A549 (cell line): Measurements from ENCODE around the gene SEMA3A.

Experiments
- HDAC2 ChIP-seq: fragments of 200-600 bp; sonication (generic); IDR thresholded peaks from 2 replicates; pipeline ENCODE4 v1.6.1; 2016
- HOXA7 ChIP-seq: fragments of 250-450 bp; sonication (Bioruptor Pico); IDR thresholded peaks from 2 replicates; pipeline ENCODE4 v1.5.0; 2020; ENCODE audit warnings: mild to moderate bottlenecking, moderate library complexity
- MAFK ChIP-seq: fragments of 450-650 bp; IDR thresholded peaks from 2 replicates; pipeline ENCODE4 v1.6.1; 2014; ENCODE audit not compliant: partially characterized antibody
- MAX ChIP-seq: IDR thresholded peaks from 2 replicates; pipeline ENCODE4 v1.6.1; 2012
- RFX5 ChIP-seq: fragments of 450-650 bp; IDR thresholded peaks from 2 replicates; pipeline ENCODE4 v1.7.1; 2014; ENCODE audit warnings: antibody characterized with exemption, mild to moderate bottlenecking, moderate library complexity
- USF2 ChIP-seq: fragments of 450-650 bp; IDR thresholded peaks from 2 replicates; pipeline ENCODE4 v1.6.1; 2014; ENCODE audit warnings: antibody characterized with exemption
- TF ChIP-seq, protein P1 (sequence below): fragments of >200 bp; sonication (Bioruptor Twin); formaldehyde crosslinking; IDR thresholded peaks from 3 replicates; pipeline ENCODE4 v1.5.1; 2016

- no peak for TF ChIP-seq HDAC2
- TF ChIP-seq MAFK, result no peak
- no peak for TF ChIP-seq USF2
- no peak for TF ChIP-seq HOXA7 (CRISPR knock-in tag)
- TF ChIP-seq MAX, result no peak
- TF ChIP-seq RFX5, result no peak
- TF ChIP-seq, protein P1, sequence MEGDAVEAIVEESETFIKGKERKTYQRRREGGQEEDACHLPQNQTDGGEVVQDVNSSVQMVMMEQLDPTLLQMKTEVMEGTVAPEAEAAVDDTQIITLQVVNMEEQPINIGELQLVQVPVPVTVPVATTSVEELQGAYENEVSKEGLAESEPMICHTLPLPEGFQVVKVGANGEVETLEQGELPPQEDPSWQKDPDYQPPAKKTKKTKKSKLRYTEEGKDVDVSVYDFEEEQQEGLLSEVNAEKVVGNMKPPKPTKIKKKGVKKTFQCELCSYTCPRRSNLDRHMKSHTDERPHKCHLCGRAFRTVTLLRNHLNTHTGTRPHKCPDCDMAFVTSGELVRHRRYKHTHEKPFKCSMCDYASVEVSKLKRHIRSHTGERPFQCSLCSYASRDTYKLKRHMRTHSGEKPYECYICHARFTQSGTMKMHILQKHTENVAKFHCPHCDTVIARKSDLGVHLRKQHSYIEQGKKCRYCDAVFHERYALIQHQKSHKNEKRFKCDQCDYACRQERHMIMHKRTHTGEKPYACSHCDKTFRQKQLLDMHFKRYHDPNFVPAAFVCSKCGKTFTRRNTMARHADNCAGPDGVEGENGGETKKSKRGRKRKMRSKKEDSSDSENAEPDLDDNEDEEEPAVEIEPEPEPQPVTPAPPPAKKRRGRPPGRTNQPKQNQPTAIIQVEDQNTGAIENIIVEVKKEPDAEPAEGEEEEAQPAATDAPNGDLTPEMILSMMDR, result no peak
Measured at GRCh38 chr7:84190016-84190705, 4.4 kb downstream of the SEMA3A start.
